Peyer's patch (tissue), 4 donors: ENCODE data around the gene MEF2C.
"Not testable (repeated sequence)": the region's sequence is repeated elsewhere in the genome, so short reads cannot be mapped to it uniquely, and the experiment has no call there.

ENCODE experiments used
- CTCF ChIP-seq, 6 experiments: fragments of 450-650 bp in 4 of 6; fragments of 200-600 bp in 2 of 6; sonication (generic) in 1 of 6; IDR thresholded peaks; one replicate each; pipeline ENCODE4 v1.5.1; 2017 to 2019; ENCODE audit warnings: antibody characterized with exemption in 6 of 6, mild to moderate bottlenecking in 3 of 6, moderate library complexity in 1 of 6
- POLR2A ChIP-seq, 2 donors: fragments of 450-650 bp; IDR thresholded peaks; one replicate each; pipeline ENCODE4 v1.5.1; 2017; ENCODE audit warnings: antibody characterized with exemption in 2 of 2, mild to moderate bottlenecking in 2 of 2, moderate library complexity in 2 of 2

- TF ChIP-seq CTCF, POLR2A (IDR thresholded peaks at IDR 0.05): not testable (repeated sequence)
Measured at GRCh38 chr5:88904478-88904877, 21.5 kb upstream of the MEF2C start.
